NCI-H128 (cell line): ENCODE measurements around the gene RBM8A.
"Not testable (repeated sequence)": the region's sequence is repeated elsewhere in the genome, so short reads cannot be mapped to it uniquely, and the experiment has no call there.

ENCODE experiments used
- DNase-seq: peaks from one replicate; lab custom pipeline; 2025; ENCODE audit not compliant: unreplicated experiment; lab: John Stamatoyannopoulos, UW

Gene RBM8A

GRCh38 chr1:145956781-145957442 lies 29.6 kb upstream of the RBM8A start:
- DNase-seq: no peak

GRCh38 chr1:145956361-145956760 lies 29.1 kb upstream of the RBM8A start:
- no peak for DNase-seq

- no peak for DNase-seq
Measured at GRCh38 chr1:145955436-145955835, 28.2 kb upstream of the RBM8A start.

- DNase-seq: no peak
Measured at GRCh38 chr1:145953861-145954260, 26.6 kb upstream of the RBM8A start.

- no peak for DNase-seq
Measured at GRCh38 chr1:145952903-145953302, 25.6 kb upstream of the RBM8A start.

GRCh38 chr1:145951526-145951925 lies 24.2 kb upstream of the RBM8A start:
- DNase-seq: no peak

- DNase-seq: no peak
Measured at GRCh38 chr1:145949219-145949618, 21.9 kb upstream of the RBM8A start.

GRCh38 chr1:145947551-145947950 lies 20.3 kb upstream of the RBM8A start:
- DNase-seq: no peak

GRCh38 chr1:145946477-145946986 lies 19.2 kb upstream of the RBM8A start:
- DNase-seq: no peak

GRCh38 chr1:145944532-145944931 lies 17.2 kb upstream of the RBM8A start:
- DNase-seq: no peak

- no peak for DNase-seq
Measured at GRCh38 chr1:145942871-145943270, 15.6 kb upstream of the RBM8A start.

GRCh38 chr1:145942405-145942804 lies 15.1 kb upstream of the RBM8A start:
- no peak for DNase-seq

- no peak for DNase-seq
Measured at GRCh38 chr1:145937436-145937835, 10.2 kb upstream of the RBM8A start.

- no peak for DNase-seq
Measured at GRCh38 chr1:145936247-145936646, 9.0 kb upstream of the RBM8A start.

GRCh38 chr1:145935708-145936107 lies 8.4 kb upstream of the RBM8A start:
- DNase-seq: no peak

GRCh38 chr1:145932522-145933009 lies 5.3 kb upstream of the RBM8A start:
- DNase-seq: not testable (repeated sequence)

GRCh38 chr1:145927916-145928643 lies 796 bp upstream of the RBM8A start:
- DNase-seq: no peak

GRCh38 chr1:145926686-145927062 lies 610 bp downstream of the RBM8A start:
- DNase-seq: no peak

- DNase-seq: no peak
Measured at GRCh38 chr1:145922266-145922665, 5.0 kb downstream of the RBM8A start.

GRCh38 chr1:145920297-145920696 lies 7.0 kb downstream of the RBM8A start:
- DNase-seq: not testable (repeated sequence)

GRCh38 chr1:145918992-145919939 lies 8.0 kb downstream of the RBM8A start:
- DNase-seq: no peak
